CD4-positive, alpha-beta T cell treated with Interleukin-6 for 4 hours (primary cell): ENCODE results near the gene CYLD.
A peak's percentile ranks its signal among the peaks of the same experiment; 100 is the strongest.

Source experiments
- DNase-seq: peaks from one replicate; pipeline ENCODE4 v3.0.0-alpha.2; 2020; ENCODE audit warnings: mixed read lengths

The CYLD gene

DNA sequence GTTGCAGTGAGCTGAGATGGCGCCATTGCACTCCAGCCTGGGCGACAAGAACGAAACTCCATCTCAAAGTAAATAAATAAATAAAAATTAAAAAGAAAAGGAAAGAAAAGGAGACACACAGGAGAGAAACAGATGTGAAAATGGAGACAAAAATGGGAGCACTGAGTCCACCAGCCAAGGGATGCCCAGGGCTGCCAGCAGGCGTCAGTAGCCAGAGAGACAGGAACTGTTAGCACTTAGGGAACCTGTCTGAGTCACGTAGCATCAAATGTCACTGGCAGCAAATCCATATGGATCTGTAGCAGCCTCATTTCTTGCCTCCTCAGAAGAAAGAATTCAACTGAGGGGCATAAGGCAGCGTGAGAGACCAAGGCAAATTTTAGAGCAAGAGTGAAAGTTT, 79.7 kb downstream of the CYLD start:
- no peak for DNase-seq

DNA sequence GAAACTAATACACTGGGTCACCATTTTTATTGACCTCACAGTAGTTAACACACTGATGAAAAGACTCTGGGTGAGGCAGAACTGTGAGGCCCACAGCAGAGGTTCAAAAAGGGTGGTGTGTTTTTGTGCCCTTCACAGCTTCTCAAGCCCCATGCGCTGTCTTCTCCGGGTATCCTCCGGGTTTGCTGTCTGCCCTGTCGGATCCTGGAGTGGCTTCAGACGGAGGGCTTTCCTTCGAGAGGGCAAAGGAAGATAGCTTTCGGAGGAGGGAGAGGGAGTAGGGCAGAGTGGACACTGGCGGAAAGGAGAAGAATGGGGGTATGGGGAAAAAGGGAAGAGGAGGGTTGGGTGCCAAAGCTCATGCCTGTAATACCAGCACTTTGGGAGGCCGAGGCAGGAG, 80.8 kb downstream of the CYLD start:
- DNase-seq = no peak

DNA sequence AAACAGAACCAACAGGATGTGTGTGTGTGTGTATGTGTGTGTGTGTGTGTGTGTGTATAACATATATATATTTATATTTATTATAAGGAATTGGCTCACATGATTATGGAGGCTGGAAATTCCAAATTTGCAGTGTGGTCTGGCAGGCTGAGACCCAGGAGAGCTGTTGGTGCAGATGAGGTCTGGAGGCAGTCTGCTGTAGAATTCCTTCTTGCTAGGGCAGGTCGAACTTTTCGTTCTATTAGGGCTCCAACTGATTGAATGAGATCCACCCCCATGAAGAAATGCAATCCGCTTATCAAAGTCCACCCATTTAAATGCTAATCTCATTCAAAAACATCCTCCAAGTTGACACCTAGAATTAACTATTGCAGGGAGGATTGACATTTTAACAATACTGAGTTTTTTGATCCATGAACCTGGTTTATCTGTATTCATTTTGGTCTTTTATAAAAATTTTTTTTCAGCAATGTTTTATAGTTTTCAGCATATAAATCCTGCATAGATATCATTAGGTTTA, 85.0 kb downstream of the CYLD start:
- no peak for DNase-seq

DNA sequence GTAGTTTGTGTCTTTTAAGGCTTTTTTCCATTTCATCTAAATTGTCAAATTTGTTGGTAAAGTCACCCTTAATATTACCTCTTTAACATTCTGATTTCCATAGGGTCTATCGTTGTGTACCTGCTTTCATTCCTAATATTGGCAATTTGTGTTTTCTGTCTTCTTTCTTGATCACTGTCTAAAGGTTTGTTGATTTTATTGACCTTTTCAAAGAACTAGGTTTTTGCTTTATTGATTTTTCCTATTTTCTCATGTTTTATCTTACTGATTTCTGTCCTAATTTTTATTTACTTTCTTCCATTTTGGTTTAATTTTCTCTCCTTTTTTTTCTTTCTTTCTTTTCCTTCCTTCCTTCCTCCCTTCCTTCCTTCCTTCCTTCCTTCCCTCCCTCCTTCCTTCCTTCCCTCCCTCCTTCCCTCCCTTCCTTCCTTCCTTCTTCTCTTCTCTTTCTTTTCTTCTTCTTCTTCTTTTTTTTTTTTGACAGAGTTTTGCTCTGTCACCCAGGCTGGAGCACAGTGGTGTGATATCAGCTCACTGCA, 86.3 kb downstream of the CYLD start:
- no peak for DNase-seq

DNA sequence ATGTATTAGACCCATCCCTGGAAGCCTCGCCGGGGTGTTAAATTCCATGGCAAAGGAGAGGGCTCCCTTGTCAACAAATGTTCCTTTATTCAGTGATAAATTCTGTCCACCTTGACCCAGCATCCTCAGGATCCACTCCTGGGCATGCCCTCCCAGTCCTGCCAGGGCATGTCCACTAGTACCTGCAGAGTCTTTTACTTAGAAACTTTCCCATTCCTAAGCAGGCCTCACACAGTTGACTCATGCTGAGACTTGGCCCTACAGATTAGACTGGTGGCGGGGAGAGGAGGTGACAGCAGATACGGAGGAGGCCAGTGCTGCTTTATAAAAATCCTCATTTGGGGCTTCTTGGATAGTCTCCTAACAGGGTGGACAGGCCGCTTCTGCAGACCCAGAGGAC, 88.8 kb downstream of the CYLD start:
- no peak for DNase-seq

DNA sequence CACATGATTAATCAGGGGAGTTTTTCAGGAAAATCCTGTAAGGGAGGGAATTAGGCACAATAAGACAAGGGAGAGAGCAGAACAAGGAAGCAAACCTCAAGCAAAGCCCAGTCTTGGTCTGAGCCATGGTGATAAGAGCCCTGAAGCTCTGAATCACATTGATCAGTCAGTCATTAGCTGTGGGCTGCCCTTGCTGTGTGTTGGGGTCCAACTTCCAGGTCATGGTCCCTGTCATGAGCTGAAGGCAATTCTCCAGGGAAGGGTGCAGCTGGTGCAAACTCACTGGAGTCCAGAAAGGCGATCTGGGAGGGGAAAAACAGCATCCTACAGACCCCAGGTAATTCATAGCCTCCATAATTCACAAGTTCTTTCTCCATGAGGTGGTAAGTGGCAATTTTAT, 89.9 kb downstream of the CYLD start:
- DNase-seq = no peak

DNA sequence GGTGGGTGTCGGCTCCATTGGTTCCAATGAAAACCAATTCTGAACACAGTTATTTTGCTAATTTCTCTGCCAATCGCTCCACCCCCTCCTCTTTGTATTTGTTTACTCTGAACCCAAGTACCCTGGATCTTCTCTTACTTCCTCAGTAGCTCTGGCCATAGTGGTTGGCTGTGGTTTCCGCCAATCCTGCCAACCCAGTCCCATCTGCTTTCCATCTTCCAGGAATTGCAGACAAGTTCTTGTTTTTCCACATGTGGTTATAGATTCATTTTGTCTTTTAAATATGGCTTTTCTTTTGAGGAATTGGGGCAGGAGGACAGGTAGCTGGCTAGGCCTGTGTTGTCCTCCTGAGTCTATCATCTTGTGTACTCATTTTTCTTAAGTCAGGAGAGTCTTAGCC, 92.0 kb downstream of the CYLD start:
- DNase-seq = no peak

DNA sequence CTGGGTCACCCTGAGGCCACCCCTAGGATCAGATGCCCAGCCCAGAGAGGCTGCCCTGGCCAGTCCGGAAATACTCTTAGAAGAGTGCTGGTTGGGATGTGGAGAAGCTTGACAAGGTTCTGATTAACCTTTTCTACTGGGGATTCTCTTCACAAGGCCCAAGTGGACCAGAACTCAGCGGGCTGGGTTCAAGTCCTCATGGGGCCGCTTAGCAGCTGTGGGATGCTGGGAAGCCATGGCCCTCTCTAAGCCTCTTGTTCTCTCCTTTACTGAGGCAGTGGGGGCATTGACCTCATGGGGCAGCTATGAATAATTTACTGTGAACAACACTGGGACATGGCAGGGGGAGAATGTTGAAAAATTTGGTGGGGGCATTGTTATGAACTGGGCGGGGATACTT, 92.8 kb downstream of the CYLD start:
- DNase-seq = no peak

DNA sequence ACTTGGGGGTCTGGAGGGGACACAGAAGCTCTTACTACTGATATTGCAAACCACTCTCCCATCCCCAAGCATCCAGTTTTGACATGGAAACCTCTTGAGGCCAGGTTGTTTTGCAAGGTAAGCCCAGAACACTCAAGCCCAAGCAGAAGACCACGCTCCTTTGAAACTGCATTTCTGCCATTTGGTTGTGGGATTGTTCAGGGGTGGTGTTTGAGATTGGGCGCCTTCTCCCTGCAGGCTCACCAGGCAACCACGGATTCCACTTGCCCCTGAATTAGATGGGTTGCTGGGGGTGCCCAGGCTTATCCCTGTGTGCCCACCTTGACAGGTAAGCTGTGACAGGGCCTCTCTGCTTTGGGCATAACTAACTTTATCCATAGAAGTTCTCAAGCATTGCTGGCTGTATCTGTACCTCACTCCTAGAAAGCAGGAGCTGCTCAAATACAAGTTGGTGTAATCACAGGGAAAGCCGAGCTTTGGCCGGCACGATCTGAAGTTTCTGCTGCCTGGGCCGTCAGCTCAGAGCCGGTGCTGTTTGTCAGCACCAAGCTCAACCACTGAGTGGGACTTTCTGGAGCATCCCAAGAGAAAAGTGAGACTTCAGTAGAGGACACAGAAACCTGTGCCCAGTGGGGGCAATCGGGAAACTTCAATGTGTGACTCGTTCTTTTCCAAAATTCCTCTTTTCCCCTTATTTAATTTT, 93.6 kb downstream of the CYLD start:
- no peak for DNase-seq

DNA sequence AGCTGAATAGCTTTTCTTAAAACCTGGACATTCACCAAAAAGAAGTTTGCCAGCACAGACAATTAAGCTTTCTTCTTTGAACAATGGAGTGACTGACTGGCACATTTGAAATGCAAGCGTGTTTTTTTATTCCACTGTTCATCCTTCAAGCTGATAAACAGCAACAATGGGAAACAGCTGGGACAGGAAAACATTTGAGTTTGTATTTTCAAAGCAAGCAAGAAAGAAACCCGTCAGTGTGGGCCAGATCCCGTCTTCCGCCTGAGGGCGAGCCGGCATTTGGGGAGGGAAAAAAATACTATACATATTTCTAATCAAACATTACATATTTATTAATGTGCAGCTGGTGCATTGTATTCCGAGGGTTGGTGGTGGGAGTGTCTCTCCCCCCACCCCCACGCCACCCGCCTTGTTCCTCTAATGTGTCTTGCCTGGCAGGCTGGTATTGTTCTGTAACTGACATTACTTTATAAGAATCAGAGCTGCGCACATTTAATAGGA, 94.3 kb downstream of the CYLD start:
- no peak for DNase-seq

DNA sequence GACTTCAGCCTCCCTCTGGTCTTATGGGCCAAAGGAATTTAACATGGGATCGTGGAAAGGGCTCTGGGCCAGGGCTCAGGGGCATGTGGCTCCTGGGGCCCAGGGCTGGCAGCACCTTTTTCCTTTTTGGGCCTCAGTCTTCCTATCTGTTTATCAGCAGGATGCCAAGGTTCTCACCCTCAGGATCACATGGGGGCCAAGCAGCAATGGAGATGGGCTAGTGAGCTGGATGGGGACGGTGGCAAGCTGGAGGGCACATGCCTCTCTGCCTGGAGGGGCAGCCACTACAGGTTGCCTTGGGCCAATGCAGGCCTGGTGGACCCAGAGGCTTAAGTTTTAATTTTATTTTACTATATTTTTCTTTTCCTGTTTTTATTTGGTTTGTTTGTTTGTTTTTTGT, 95.4 kb downstream of the CYLD start:
- DNase-seq = no peak

DNA sequence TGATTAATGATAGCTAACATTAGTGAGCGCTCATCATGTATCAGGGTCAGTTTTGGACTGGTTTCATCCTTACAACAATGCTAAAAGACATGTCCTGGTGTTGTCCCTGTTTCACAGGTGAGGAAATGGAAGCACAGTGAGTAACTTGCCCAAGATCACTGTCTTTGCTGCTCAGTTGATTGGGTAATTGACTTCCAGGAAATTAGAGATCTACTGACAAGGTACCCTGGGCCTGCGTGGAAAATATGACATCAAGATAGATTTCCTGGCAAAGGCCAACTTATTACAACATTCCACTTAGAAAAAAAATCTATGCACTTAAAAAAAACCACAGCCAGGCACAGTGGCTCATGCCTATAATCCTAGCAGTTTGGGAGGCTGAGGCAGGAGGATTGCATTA, 96.3 kb downstream of the CYLD start:
- DNase-seq = no peak

DNA sequence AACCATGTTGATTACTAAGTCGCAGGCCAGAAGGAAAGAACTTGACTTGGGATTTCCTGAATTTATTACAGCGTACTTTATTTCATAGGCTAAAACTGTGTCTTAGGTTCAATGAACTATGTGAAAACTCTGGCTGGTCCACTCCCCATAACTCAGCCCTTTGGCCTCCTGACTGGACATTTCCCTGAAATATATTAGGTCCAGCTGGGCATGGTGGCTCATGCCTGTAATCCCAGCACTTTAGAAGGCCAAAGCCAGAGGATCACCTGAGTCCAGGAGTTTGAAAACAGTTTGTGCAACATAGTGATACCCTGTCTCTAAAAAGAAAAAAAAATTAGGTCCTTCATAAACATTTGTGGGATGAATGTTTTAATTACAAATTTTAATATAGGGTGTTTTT, 97.0 kb downstream of the CYLD start:
- DNase-seq = no peak

DNA sequence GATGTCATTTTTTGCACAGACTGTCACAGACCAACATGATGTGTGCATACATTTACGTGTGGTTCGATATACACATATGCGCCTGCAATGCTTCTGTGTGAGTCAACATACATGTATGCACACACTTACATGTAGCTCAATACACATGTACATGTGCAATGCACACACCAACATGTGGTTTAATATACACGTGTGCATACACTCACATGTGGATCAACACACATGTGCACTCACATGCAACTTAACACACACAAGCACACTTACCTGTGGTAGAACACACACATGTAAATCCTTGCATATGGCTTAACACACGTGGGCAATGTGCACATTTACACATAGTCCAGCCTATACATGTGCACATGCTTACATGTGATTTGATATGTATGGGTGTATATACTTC, 97.5 kb downstream of the CYLD start:
- DNase-seq = no peak

DNA sequence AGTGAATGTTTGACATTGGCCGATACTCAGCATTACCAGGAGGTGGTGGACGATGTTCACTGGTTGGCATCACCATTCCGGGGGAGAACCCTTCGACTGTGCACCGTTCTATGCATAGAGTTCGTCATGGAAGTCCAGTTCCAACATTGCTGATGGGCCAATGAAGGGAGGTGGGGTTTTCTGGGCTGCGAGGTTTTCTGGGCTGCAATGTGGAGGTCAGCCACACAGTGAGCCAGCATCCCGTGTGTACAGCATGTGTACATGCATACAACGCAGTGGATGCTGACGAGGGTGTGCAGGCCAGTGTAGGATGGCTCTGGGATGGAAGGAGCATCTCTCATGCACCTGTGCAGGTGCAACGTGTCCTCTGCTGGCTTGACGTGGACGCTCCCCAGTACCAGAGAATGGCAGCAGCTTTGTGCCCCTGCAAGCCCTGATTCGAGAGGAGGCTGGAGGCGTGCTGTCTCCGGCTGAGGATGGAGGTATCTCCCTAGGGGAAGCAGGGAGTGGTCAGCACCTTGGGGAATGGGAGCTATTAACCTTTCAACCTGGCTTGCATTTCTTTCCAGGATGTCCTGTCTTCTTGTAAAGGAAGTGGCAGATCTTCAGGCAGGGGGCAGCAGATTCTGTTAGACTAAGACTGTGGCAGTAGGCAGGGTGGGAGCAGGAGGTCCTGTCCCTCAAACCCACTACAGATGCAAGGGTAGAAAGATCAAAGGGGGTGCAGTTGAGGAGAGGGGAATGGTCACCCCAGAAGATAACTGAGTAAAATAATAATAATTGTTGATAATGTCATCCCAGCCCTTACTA, 98.2 kb downstream of the CYLD start:
- no peak for DNase-seq

DNA sequence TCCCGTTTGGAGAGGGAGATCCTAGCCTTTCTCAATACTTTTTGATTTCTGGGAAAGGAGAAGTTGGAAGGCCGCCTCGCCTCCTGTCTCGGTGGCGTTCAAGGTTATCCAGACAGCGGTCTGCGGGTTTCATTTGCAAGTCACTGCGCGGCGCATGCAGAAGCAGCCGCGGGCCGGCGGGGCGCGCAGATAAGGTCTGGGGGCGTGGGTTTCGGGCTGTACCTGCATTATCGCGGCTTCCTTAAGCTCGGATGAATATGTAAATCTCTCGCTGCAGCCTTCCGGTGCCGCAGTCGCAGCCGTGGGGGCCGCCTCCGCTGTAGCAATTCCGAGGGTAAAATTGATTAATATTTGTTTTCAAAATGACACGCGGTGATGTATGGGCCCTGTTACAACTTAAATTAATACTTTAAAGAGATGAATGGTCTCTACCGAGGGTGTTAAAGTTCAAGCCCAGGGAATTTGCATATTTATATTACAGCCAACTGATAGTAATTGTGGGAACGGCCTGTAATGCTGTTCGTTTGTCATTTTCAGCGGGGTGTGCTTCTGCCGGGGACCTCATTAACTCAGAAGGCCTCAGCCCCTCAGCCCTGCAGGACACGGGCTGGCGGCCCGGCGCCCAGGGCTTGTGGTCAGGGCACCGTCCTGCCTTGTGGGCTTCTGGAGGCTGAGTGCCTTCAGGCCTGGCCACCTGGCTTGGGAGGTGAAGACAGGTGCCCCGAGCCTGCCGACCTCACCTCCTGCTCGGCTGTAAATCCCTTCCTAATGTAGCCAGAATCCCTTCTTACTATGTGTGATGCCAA, 99.4 kb downstream of the CYLD start:
- DNase-seq = peak; percentile 57

DNA sequence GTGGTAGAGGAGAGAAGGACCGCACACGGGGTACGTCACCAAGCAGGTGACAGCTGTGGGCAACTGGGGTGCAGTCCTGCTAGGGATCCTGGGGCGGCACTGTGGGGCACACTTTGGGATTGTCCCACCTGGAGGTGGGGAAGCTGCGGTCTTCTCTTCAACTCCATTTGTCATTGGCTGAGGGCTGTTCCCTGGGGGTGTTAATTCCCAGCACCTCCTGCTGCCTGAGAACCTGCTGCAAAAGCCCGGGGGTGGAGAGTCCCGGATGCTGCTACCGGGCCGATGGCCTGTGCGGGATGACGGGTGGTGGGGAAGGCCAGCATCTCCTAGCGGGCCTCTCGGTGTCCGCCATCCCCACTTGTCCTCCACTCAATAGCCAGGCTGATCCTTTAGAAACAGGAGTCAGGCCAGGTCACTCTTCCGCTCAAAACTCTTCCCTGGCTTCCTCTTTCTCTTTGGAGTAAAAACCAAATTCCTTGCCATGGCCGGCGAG, 100.2 kb downstream of the CYLD start:
- DNase-seq = no peak

DNA sequence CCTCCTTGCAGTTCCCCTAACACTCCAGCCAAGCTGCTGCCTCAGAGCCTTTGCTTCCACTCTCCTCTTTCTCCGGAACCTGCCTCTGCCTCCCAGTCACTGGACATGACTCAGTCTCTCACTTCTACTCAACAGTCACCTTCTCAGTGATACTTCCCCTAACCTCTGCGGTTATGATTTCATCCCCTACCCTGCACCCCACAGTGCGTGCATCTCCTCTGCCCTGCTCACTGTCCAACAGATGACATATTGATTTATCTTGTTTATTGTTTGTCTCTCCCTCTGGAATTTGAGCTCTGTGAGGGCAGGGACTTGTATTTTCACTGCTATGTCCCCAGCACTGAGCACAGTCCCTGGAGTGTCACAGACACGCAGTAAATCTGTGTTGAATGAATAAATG, 100.7 kb downstream of the CYLD start:
- DNase-seq = no peak

DNA sequence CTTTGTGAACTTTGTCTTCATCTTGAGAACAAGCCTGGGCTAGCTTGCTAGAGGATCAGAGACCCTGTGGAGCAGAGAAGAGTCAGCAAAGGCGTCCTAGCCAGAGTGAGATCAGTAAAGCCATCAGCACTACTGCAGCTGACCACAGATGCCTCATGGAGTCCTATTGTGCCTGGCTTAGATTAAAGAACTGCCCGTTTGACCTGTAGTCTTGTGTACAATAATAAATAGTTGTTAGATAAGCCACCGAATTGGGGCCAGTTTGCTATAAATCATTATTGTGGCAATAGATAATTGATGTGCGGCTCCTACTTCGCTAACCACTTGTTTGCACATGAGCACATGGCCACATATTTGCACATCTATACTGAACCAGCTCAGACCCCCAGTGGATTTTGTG, 103.0 kb downstream of the CYLD start:
- DNase-seq = no peak

DNA sequence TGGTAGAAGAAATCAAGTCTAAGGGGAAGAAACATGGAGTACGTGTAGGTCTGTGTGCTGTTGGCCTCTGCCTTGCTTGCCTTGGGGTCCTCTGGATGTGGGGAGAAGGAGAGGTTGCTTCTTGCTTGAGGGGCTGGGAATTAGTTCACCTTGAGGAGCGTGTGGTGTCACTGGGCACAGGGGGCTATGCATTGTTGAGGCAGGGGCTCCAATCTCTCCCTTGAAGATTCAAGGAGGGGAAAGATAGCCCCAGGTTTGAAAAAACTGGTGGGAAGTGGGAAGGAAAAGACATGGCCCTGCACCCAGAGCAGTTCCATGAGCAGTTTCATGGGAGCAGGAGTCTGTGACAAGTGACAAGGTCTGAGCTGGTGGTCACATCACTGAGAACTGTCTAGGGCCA, 103.4 kb downstream of the CYLD start:
- no peak for DNase-seq

DNA sequence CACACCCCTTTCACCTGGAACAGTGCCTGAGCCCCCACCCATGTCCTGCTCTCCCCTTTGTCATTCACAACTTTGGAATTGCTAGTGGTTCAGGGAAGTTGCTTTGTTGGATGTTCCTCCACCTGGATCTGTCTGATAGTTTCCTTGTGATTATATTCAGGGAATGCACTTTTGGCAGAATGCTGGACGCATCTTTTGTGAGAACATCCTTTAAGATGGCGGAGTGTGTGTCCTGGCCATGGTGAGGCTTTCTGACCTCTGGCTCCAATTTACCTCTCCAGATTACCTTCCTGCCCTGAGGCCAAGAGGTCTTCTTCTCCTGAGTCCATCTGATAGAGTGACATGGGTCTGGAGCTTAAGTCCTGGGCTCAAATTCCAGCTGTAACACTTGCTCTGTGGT, 104.6 kb downstream of the CYLD start:
- no peak for DNase-seq

DNA sequence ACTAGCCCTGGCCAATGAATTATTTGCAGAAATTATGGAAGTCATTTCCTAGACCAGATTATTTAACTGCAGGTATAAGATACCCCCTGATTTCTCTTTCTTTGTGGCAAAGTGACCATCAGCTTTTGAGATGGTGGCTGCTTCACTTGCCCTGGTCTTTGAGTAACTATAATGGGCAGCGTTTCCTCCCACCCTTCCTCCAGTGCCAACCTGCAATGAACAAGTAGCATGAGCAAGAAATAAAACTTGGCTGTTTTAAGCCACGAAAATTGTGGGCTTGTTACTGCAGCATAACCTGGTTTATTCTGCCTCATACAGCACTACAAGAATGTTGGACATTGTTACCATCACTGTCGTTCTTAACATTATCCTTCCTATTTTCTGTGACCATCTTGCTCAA, 105.3 kb downstream of the CYLD start:
- no peak for DNase-seq
